CD4-positive, alpha-beta T cell treated with Interleukin-15 for 1 hour (primary cell): Measurements from ENCODE around the gene GOLIM4.
"Not testable (repeated sequence)": the region's sequence is repeated elsewhere in the genome, so short reads cannot be mapped to it uniquely, and the experiment has no call there.

Experiments
- DNase-seq: peaks from one replicate; pipeline ENCODE4 v3.0.0-alpha.2; 2020

The GOLIM4 gene

DNA sequence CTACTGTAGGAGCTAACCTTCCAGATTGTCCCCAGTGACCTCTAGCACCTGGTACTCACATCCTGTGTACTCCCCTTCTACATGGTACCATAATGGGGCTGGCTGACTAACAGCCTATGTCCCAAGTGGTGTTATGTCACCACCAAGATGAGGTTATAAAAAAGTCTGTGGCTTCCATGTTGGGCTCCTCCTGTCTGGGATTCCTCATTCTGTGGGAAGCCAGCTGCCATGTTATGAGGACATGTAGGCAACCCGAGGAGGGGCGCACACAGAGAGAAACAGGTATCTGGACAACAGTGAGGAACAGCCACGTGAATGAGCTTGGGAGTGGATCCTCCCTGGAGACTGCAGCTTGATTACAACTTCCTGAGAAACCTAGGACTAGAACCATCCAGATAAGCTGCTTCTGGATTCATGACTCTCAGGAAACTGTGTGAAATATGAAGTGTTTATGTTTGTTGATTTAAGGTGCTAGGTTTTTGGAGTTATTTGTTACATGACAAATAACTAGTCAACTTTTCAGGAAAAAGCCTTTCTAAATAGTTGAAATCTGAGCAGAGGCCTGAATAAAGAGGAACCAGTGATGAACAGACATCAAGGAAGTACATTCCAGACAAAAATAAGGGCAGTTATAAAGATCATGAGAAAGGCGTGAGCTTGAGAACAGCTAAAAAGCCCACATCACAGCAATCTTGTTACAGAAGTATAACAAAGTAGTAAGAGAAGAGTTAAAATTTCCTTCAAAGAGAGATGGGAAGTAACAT lies 21.7 kb downstream of the GOLIM4 start:
- DNase-seq, result no peak

DNA sequence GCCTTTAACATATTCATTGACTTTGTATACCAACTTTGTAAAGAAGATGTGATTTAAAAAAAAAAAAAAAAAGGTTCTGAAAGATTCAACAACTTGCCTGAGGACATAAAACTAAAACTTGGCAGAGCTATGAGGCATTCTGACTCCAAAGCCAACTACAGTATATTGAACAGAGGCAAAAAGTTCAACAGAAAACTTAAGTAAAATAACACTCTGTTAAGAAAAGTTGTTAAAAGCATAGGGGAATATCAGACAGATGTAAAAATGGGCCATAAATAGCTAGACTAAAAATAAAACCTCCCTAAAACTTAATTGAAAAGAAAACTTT lies 23.4 kb downstream of the GOLIM4 start:
- no peak for DNase-seq

DNA sequence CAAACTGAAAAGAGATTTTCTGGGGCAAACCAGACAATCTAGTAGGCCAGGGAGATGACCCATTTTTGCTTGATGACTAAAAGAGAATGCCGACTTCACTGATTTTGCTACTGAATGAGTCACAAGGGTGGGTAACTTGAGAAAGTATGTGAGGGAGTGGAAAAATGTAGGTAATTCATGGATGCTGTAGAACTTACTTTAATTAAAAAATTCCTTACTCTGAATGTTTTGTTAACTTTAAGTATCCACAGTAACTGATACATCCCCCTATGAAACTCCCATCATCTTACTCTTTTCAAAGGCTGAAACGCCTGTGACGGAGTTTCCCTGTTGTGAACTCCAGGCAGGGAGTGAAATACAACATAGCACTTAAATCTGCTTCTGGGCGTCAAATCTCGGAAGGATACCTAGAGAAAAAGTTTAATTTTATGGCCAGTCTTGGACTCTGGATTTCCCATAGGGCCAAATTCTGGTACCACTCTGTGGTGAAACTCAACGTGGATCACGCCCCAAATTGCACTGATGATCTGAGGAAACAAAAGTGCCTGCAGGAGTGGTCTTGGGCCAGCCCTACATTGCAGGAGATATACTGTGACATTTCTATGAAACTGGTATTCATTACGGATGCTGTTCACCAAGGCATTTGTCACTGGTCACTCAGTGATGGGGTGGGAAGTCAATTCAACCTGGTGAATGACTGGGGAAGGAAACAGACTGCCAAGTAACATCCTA lies 24.0 kb downstream of the GOLIM4 start:
- no peak for DNase-seq

GRCh38 chr3:168070919-168071318 lies 24.8 kb downstream of the GOLIM4 start:
- no peak for DNase-seq

- no peak for DNase-seq
Measured at GRCh38 chr3:168068346-168068745, 27.4 kb downstream of the GOLIM4 start.

DNA sequence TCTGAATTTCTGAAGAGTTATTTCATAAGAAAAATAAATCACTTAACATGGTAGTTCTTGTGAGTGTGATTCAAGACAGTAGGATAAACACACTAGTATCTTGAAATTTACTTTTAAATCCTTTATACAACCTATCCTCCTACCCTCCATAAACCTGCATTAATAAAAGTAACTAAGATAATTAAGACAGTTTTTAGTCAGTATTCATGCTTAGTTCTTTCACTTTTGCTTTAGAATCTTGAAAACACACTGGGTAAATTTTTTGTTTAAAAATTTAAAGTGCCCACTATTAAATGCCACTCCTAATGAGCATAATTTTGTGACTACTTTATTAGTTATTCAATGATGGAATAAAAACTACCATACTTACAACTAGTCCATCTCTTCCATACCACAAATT lies 28.8 kb downstream of the GOLIM4 start:
- no peak for DNase-seq

DNA sequence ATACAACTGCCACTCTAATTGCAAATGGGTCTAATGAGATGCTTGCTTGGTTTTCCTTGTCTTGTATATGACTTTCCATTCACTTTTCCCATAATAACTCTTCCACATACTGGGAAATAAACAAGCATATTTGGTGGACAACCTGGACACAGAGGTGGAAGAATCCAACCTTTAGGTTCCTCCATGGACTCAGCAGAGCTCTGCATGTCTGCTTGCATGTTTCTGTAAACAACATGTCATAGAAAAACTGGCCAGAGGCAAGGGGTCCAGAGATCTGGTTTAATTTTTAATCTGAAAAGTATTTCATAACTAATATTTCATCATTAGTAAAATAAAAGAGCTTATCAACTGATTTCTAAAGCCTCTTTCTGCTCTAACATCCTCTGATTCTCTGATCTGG lies 30.2 kb downstream of the GOLIM4 start:
- DNase-seq, result no peak

DNA sequence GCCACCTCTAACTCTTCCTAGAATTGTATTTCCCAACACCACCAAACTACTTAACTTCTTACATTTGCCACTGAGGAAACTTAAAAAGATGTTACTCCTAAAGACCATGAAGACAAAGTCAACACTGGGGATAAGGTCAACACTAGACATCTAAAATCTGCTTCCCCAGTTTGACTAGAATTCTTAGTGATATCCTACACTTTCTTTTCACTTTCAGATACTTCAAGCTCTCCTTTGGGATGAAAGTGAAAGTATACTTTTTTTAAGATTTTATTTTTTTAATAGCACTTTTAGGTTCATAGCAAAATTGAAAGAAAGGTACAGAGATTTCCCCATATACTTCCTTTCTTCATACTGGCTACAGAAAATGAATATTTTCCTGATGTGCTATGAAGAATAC lies 32.6 kb downstream of the GOLIM4 start:
- DNase-seq, result no peak

GRCh38 chr3:168062679-168063078 lies 33.0 kb downstream of the GOLIM4 start:
- DNase-seq, result no peak

GRCh38 chr3:168061332-168061996 lies 34.3 kb downstream of the GOLIM4 start:
- DNase-seq, result no peak

GRCh38 chr3:168060317-168060716 lies 35.4 kb downstream of the GOLIM4 start:
- DNase-seq, result no peak

DNA sequence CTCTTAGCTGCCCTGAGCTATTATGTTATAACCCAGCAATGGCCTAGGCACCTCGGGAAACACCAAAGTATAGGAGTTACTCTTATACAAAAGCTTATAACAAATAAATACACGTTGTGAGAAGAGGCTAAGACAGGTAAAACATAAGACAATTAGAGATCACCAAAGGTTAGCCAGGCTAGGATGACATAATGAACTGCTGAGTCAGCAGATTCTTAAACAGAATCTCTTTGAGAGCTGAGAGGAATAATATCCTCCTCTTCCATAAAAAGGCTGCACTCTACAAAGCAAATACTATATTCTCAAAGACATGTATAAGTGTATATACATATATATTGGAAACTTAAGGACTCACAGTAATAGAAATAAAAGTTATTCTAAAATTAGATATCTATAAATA lies 37.2 kb downstream of the GOLIM4 start:
- no peak for DNase-seq

- not testable (repeated sequence) for DNase-seq
Measured at GRCh38 chr3:168056398-168057230, 39.1 kb downstream of the GOLIM4 start.

- no peak for DNase-seq
Measured at GRCh38 chr3:168054447-168054846, 41.3 kb downstream of the GOLIM4 start.

DNA sequence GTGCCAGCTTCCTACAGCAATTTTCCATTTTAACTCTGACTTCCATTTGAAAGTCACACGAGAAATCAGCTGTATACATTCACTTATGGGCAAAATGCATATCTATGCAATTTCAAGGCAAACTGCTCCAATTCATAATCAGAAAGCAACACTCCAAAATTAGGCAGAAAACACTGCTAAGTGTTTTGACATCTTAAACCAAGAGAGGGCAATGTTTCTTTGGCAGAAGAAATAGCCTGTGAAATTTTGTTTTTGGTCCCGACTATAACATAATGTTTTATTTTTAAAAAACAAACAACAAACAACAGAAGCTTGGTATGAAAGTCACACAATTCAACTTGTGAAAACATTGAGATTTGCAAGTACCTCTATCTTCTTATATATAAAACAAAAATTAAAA lies 42.6 kb downstream of the GOLIM4 start:
- no peak for DNase-seq

DNA sequence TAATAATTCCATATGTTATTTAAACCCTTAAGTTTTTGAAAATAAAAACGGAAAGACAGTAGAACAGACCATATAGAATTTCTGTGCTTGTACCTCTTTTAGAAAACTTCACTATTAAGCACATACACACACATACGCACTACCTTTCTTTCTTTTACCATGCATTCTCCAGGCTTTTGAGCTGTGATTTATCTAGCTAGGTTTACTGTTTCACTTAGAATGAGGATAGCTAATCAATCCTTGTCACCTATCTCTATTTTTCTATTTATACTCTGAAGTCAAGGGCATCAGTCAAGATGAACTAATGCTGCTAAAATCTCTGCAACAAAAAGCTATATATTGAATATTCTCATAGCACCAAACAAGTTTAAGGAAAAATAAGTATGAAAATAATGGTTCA lies 43.2 kb downstream of the GOLIM4 start:
- DNase-seq, result no peak

DNA sequence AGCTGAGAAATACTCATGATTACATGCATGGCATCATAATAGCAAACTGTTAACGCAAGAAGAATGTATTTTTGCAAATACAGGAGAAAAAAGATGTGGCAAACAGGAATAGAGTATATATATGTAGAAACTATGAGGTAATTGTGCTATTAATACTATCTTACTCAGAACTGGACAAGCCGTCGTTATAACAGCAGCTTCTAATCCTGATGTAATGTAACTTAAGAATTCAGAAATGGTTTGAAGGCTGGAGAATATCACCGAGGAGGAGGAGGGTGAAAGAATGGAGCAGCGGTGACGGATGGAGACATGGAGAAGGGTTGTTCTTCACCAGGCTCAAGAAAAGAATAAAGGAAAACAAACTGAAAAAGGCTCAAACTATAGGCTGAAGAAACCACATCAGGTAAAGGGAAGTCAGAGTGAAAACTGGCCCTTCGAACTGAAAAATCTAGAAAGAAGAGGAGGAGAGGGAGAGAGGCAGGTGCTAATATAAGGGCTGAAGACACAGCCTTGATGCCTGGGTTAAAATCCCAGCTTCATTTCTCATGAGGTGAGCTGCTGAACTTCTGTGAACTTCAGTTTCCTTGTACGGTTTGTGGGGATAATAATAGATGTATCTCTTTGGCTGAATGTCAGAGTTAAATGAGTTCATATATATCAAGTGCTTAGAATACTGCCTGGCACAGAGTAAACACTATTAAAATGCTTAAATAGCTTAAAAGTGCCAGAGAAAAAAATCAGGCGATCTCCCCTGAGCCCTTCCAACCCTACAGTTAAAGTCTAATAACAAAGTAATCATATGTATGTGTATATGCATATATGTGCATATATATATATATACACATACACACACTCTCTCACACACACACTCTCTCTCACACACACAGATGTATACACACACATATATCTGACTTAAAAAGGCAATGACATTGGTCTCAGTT lies 43.9 kb downstream of the GOLIM4 start:
- no peak for DNase-seq

GRCh38 chr3:168051070-168051469 lies 44.7 kb downstream of the GOLIM4 start:
- DNase-seq, result no peak

DNA sequence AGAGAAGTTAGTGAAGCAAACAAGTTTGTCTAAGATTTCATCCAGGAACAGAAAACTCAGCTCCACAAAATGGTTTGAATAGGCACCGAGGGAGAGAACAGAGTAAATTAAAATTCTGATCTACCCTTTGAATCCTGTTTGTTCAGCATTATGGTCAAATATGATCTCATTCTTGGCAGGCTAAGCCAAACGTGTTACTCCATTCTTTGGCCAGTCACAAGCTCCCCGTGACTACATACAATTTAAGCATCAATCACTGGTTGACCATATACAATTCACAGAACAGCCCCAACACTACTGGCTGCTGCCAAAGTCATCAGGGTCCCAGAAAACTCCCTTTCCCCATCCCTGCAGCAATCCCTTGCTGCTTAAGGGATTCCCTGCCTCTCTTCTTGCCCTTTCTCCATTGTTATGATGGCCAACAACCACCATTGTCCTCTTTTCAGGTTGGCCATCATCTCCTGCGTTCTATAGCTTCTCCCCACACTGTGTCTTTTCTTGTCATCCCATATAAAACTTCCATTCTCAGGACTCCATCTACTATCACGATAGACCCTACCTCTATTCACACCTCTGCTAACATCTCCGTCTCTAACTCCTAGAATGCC lies 46.3 kb downstream of the GOLIM4 start:
- no peak for DNase-seq

- DNase-seq, result no peak
Measured at GRCh38 chr3:168048414-168049330, 47.1 kb downstream of the GOLIM4 start.
